ENCODE data around the gene BECN2.

- TF ChIP-seq CTCF (IDR thresholded peaks at IDR 0.05) (no peak), EP300 (IDR thresholded peaks at IDR 0.05) (no peak), POLR2A (IDR thresholded peaks at IDR 0.05) (no peak)
Observed at GRCh38 chr1:241950390-241950789, 7.2 kb upstream of the BECN2 start.
